SH-SY5Y (cell line): ENCODE results near the gene EFCAB6.

Source experiments
- GATA2 ChIP-seq: IDR thresholded peaks from 2 replicates; pipeline ENCODE4 v1.6.1; 2011; ENCODE audit warnings: mild to moderate bottlenecking, low read depth, low read length
- GATA3 ChIP-seq: IDR thresholded peaks from 2 replicates; pipeline ENCODE4 v1.6.1; 2011; ENCODE audit warnings: low read depth, mild to moderate bottlenecking, low read length, moderate library complexity

EFCAB6 gene

GRCh38 chr22:43511276-43511910 is 300.7 kb downstream of the EFCAB6 start:
- no peak for TF ChIP-seq GATA2
- TF ChIP-seq GATA3 = no peak

- TF ChIP-seq GATA2 = no peak
These were observed 301.6 kb downstream of the EFCAB6 start for GRCh38 chr22:43510281-43511070.

GRCh38 chr22:43509337-43509736 is 302.8 kb downstream of the EFCAB6 start:
- TF ChIP-seq GATA3 = no peak

DNA sequence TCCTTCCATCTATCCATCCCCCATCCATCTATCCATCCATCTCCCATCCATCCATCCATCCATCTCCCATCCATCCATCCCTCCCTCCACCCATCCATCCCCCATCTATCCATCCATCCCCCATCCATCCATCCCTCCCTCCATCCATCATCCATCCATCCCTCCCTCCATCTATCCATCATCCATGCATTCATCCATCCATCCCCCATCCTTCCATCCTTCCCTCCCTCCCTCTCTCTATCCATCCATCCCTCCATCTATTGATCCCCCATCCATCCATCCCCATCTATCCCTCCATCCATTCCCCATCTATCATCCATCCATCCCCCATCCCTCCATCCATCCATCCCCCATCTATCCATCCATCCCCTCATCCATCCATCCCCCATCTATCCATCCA is 303.6 kb downstream of the EFCAB6 start:
- TF ChIP-seq GATA3 = no peak

GRCh38 chr22:43507235-43507634 is 304.9 kb downstream of the EFCAB6 start:
- TF ChIP-seq GATA3 (no peak), GATA2 (no peak)

GRCh38 chr22:43506487-43506886 is 305.6 kb downstream of the EFCAB6 start:
- TF ChIP-seq GATA2 (no peak), GATA3 (no peak)

DNA sequence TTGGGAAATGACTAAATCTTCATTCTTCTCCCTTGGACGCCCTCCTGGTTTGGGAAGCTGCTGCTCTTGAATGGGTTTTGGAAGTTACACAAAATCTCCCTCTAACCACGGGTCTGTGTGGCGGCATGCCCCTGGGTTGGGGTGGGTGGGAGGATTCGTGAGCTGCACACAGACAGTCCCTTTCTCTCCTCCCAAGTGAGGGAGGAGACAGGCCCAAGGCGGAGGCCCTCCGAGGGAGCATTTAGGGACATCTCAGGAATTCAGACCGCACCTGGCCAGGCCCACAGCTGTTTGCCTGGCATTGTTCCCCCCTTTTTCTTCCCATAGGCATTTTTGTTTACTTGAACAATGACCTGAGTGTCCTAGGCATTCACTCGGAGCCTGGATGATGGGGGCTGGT is 306.2 kb downstream of the EFCAB6 start:
- TF ChIP-seq GATA2 = no peak
- no peak for TF ChIP-seq GATA3

GRCh38 chr22:43505423-43505822 is 306.7 kb downstream of the EFCAB6 start:
- TF ChIP-seq GATA3 = no peak
- TF ChIP-seq GATA2 = no peak

GRCh38 chr22:43504666-43505261 is 307.3 kb downstream of the EFCAB6 start:
- TF ChIP-seq GATA2 (no peak), GATA3 (no peak)

DNA sequence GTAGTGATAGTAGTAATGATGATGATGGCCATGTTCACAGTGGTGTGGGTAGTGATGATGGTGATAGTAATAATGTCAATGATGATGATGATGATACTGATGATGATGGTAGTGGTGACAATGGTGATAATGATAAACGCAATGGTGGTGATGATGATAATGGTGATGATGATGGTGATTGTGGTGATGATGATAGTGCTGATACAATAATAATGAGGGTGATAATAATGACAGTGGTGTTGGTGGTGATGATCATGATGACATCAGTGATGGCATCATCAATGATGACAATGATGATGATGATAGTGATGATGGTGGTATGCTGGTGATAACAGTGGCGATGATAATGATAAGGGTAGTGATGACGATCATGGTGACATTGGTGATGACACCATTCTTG is 308.0 kb downstream of the EFCAB6 start:
- no peak for TF ChIP-seq GATA2
- no peak for TF ChIP-seq GATA3

DNA sequence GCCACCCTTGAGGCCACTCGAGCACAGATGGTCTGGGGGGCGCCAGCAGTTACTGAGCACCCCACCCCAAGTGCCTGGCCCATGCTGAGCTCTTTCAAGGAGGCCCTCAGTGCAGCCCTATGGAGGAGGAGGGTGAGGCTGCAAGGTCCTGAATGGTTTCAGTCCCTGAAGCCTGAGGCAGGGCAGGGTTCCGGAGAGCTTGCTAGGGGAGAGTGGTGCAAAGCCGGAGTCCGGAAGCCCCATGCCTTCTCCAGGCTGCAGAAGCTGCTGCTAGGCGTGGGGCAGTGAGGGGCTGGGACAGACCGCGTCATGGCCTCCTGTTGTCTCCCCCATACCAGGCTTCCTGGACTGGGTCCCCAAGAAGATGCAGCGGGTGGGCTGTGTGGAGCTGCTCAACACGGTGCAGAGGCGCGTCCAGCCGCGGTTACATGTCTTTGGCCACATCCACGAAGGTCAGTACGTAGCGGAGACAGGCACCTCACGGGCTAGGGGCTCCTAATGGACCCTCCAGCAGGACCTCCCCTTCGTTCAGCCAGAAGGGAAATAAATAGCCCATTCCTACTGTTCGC is 309.7 kb downstream of the EFCAB6 start:
- TF ChIP-seq GATA2 = no peak
- no peak for TF ChIP-seq GATA3

- TF ChIP-seq GATA2 (no peak), GATA3 (no peak)
These were observed 310.2 kb downstream of the EFCAB6 start for GRCh38 chr22:43501878-43502277.

DNA sequence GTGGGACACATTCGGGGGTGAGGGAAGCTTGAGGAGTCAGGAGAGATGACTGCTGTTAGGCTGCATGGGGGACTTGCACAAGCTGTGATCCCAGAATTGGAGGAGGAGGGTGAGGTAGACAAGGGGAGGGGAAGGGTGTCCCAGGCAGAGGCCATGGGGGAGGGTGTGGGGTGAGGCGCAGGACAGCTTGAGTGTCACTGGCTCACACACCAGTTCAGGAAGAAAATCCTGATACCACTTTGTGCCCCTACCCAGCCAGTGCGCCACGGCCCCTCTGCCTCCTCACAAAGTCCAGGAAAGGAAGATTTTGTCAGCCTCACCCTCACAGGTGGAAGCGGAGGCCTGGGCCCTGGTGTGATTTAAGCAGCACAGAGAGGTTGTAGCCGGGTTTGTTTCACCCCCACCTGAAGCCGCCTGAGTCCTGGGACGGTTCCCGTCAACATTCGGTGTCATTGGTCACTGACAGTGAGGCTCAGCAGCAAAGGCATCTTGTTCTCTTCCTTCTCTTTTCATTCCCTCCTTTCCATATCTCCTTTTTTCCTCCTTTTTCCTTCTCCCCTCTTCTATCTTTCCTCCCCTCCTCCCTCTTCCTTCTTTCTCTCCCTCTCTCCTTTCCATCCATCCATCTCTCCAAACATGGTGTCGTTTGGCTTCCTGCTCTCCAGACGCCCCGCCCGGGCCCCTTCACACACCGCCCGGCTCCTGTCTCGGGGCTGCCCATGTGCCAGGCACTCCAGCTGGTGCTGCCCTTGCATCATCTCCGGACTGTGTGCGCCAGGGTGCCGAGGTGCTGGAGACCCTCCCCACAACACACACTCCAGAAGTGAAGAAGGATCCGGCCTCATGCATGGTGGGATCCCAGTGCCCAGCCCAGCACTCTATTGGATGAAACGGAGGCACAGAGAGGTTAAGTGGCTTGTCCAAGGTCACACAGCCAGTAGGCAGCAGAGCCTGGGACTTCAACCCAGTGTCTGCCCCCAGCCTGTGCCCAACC is 311.0 kb downstream of the EFCAB6 start:
- TF ChIP-seq GATA2 = no peak
- no peak for TF ChIP-seq GATA3

- no peak for TF ChIP-seq GATA2
- TF ChIP-seq GATA3 = no peak
These were observed 313.2 kb downstream of the EFCAB6 start for GRCh38 chr22:43498856-43499253.

DNA sequence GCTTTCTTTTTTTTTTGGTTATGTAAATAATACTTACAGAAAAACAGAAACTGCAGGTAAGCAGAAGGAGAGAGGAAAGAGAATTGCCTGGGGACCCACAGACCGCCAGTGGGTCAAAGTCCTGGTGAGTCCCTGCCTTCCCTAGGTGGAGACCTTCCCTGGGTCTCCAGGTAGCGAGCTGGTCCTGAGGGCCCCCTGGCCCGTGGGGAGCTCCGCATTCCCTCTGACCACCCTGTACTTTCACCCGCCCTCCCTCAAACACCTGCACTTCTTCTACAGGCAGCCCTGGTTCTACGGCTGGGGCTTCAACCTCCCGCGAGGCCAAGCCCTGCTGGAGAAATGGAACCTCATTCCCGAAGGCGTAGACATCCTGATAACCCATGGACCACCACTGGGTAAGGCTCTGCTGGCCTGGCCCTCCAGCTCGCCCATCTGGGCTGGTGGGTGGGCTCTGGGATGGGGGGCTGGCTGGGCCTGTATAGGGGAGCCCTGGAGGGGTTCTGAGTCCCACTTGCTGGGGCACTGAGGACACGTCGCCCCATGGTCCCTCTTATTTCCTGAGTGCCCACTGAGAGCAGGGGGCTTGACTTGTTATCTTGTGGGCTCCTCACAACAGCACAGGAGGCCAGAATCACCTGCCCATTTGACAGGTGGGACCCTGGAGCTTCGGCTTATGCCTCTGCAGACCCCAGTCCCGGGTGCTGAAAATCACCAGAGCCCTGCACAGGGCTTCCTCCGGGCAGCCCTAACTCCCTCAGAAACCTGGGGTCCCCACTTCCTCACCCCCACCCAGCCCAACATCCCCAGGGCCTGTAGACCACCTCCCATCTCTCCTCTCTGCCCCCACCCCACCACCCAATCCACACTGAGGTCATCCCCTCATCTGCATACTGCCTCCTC is 313.9 kb downstream of the EFCAB6 start:
- TF ChIP-seq GATA2 (no peak), GATA3 (no peak)
